NCI-H82 treated with DMSO at 0.1 percent for 48 hours (cell line): ENCODE data around the gene ZFYVE21.
"Not testable (repeated sequence)": the region's sequence is repeated elsewhere in the genome, so short reads cannot be mapped to it uniquely, and the experiment has no call there.

ENCODE experiments used
- DNase-seq: peaks from one replicate; lab custom pipeline; 2025; ENCODE audit not compliant: unreplicated experiment; lab: John Stamatoyannopoulos, UW

ZFYVE21 gene

GRCh38 chr14:103758059-103758776 lies 42.6 kb downstream of the ZFYVE21 start:
- no peak for DNase-seq

- no peak for DNase-seq
Observed at GRCh38 chr14:103762036-103762435, 46.4 kb downstream of the ZFYVE21 start.

GRCh38 chr14:103762541-103762940 lies 46.9 kb downstream of the ZFYVE21 start:
- no peak for DNase-seq

GRCh38 chr14:103763730-103764488 lies 48.3 kb downstream of the ZFYVE21 start:
- no peak for DNase-seq

GRCh38 chr14:103765526-103765925 lies 49.9 kb downstream of the ZFYVE21 start:
- no peak for DNase-seq

- no peak for DNase-seq
Observed at GRCh38 chr14:103767336-103767894, 51.8 kb downstream of the ZFYVE21 start.

- no peak for DNase-seq
Observed at GRCh38 chr14:103770500-103770899, 54.9 kb downstream of the ZFYVE21 start.

- DNase-seq = no peak
Observed at GRCh38 chr14:103770902-103771301, 55.3 kb downstream of the ZFYVE21 start.

- no peak for DNase-seq
Observed at GRCh38 chr14:103772078-103772712, 56.6 kb downstream of the ZFYVE21 start.

- DNase-seq = no peak
Observed at GRCh38 chr14:103773521-103773920, 57.9 kb downstream of the ZFYVE21 start.

- DNase-seq = no peak
Observed at GRCh38 chr14:103775506-103775905, 59.9 kb downstream of the ZFYVE21 start.

- not testable (repeated sequence) for DNase-seq
Observed at GRCh38 chr14:103776319-103776718, 60.7 kb downstream of the ZFYVE21 start.

GRCh38 chr14:103782376-103782775 lies 66.8 kb downstream of the ZFYVE21 start:
- DNase-seq = no peak
